Smooth muscle cell (in vitro differentiated cells): ENCODE data around the gene KCNG2. TPM values are rescaled to one million over a fixed set of nuclear protein-coding genes. Genes with fewer than 3 reads are reported as not detected.

Experiments used
- DNase-seq: peaks from one replicate; lab custom pipeline; 2025; ENCODE audit not compliant: unreplicated experiment; lab: John Stamatoyannopoulos, UW
- H2AFZ ChIP-seq: fragments of 200-600 bp; sonication (generic); 2 replicates; pipeline ENCODE4 v1.6.0; 2016; ENCODE audit warnings: antibody characterized with exemption, low read depth, mild to moderate bottlenecking
- H3F3A ChIP-seq: fragments of 200-600 bp; sonication (generic); 2 replicates; pipeline ENCODE4 v1.6.0; 2017; ENCODE audit warnings: antibody characterized with exemption, low read depth
- H3K27ac ChIP-seq: fragments of 200-600 bp; sonication (generic); 2 replicates; pipeline ENCODE4 v1.5.1; 2016; ENCODE audit warnings: low read depth, mild to moderate bottlenecking
- H3K27me3 ChIP-seq: fragments of 200-600 bp; sonication (generic); 2 replicates; pipeline ENCODE4 v1.6.1; 2016; ENCODE audit warnings: low read depth, mild to moderate bottlenecking
- H3K36me3 ChIP-seq: fragments of 200-600 bp; sonication (generic); 2 replicates; pipeline ENCODE4 v1.5.1; 2016; ENCODE audit warnings: low read depth
- H3K4me1 ChIP-seq: fragments of 200-600 bp; sonication (generic); 2 replicates; pipeline ENCODE4 v1.5.1; 2016; ENCODE audit warnings: low read depth
- H3K4me2 ChIP-seq: fragments of 200-600 bp; sonication (generic); 2 replicates; pipeline ENCODE4 v1.6.0; 2016; ENCODE audit warnings: mild to moderate bottlenecking
- H3K4me3 ChIP-seq: fragments of 200-600 bp; sonication (generic); 2 replicates; pipeline ENCODE4 v1.5.1; 2016; ENCODE audit warnings: mild to moderate bottlenecking
- H3K79me2 ChIP-seq: fragments of 200-600 bp; sonication (generic); 2 replicates; pipeline ENCODE4 v1.6.0; 2016; ENCODE audit warnings: low read depth, mild to moderate bottlenecking
- H3K9ac ChIP-seq: fragments of 200-600 bp; sonication (generic); 2 replicates; pipeline ENCODE4 v1.6.0; 2016; ENCODE audit warnings: low read depth
- H3K9me3 ChIP-seq: fragments of 200-600 bp; sonication (generic); replicated peaks from 2 replicates; pipeline ENCODE4 v1.5.1; 2016; ENCODE audit warnings: low read depth
- H4K20me1 ChIP-seq: fragments of 200-600 bp; sonication (generic); 2 replicates; pipeline ENCODE4 v1.6.0; 2016; ENCODE audit warnings: low read depth
- WGBS: methylation state at CpG from one replicate; pipeline ENCODE4 v1.1.7; 2016; ENCODE audit warnings: low lambda C conversion rate; 5-methylcytosine and 5-hydroxymethylcytosine counted together
- polyA plus RNA-seq: library from polyadenylated mRNA; unstranded; fragments of >200 nt; fragmentation: Nextera tagmentation; extraction: Ambion mirVana; gene quantifications from 2 replicates; pipeline ENCODE4 v1.2.1, GENCODE V29; 2016
- total RNA-seq: library from RNA; depleted of rRNA; stranded (reverse); fragments of >200 nt; gene quantifications from 2 replicates; pipeline ENCODE4 v1.2.3, GENCODE V29; 2014
- TF ChIP-seq, protein P1 (sequence below): fragments of 200-600 bp; sonication (generic); IDR thresholded peaks from 2 replicates; pipeline ENCODE4 v1.5.1; 2017; ENCODE audit warnings: borderline replicate concordance, mild to moderate bottlenecking, antibody characterized with exemption; ENCODE audit not compliant: insufficient read depth, poor library complexity, severe bottlenecking

The KCNG2 gene
- total and polyA plus RNA-seq, 2 experiments from 2014 or later: 0.17 TPM; not detected in 1

DNA sequence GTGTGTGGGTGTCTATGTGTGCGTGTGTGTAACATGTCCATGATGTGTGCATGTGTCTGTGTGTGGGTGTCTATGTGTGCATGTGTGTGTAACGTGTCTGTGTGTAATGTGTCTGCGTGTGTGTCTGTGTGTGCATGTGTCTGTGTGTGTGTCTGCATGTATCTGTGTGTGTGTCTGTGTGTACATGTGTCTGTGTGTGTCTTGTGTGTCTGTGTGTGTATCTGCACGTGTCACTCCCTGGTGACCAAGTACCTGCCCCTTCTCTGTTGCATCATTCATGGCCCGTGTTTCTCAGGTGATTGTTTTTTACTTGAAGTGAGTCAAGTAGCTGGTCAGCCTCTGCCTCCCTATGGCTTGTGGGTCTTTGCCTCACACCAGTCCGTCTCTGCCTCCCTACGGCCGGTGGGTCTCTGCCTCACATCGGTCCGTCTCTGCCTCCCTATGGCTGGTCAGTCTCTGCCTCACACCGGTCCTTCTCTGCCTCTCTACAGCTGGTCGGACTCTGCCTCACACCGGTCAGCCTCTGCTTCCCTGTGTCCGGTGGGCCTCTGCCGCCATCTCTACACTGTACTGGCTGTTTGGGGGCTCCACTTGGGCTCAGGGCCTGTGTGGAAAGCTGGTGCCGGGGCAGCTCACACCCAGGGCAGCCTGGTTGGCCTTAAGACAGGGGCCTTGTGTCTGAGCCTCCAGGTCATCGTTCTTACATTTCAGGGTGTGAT, 31.6 kb downstream of the KCNG2 start:
- H3K27me3 ChIP-seq: no peaks in the 10 kb centered on the region
- H3K36me3 ChIP-seq: no peaks in the 10 kb centered on the region
- no peaks in the 10 kb centered on the region for H3F3A ChIP-seq
- H3K79me2 ChIP-seq: no peaks in the 10 kb centered on the region
- no peak overlapping the region for H3K4me2 ChIP-seq
- no peaks in the 10 kb centered on the region for H4K20me1 ChIP-seq
- H3K27ac ChIP-seq: no peak overlapping the region
- H3K9me3 ChIP-seq: no peaks in the 10 kb centered on the region
- no peak for DNase-seq
- no peak overlapping the region for H3K9ac ChIP-seq
- H2AFZ ChIP-seq: no peak overlapping the region
- H3K4me3 ChIP-seq: no peak overlapping the region
- H3K4me1 ChIP-seq: no peaks in the 10 kb centered on the region
- WGBS: 97% methylated on average over 17 of the region's 17 CpGs
- TF ChIP-seq, protein P1, sequence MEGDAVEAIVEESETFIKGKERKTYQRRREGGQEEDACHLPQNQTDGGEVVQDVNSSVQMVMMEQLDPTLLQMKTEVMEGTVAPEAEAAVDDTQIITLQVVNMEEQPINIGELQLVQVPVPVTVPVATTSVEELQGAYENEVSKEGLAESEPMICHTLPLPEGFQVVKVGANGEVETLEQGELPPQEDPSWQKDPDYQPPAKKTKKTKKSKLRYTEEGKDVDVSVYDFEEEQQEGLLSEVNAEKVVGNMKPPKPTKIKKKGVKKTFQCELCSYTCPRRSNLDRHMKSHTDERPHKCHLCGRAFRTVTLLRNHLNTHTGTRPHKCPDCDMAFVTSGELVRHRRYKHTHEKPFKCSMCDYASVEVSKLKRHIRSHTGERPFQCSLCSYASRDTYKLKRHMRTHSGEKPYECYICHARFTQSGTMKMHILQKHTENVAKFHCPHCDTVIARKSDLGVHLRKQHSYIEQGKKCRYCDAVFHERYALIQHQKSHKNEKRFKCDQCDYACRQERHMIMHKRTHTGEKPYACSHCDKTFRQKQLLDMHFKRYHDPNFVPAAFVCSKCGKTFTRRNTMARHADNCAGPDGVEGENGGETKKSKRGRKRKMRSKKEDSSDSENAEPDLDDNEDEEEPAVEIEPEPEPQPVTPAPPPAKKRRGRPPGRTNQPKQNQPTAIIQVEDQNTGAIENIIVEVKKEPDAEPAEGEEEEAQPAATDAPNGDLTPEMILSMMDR: no peak

DNA sequence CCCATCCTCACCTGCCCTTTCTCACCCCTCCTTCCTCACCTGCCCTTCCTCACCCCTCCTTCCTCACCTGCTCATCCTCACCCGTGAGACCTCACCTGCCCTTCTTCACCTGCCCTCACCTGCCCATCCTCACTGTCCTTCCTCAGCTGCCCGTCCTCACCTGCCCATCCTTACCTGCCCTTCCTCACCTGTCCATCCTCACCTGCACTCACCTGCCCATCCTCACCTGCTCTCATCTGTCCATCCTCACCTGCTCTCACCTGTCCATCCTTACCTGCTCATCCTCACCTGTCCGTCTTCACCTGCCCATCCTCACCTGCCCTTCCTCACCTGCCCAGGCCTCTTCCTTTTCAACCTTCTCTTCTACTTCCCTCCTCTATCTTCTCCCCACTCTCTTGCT, 34.4 kb downstream of the KCNG2 start:
- no peaks in the 10 kb centered on the region for H3K79me2 ChIP-seq
- H3K4me3 ChIP-seq: no peak overlapping the region
- H3K4me2 ChIP-seq: no peak overlapping the region
- TF ChIP-seq, protein P1: no peak
- no peak overlapping the region for H2AFZ ChIP-seq
- H3K9ac ChIP-seq: no peak overlapping the region
- H3K36me3 ChIP-seq: no peaks in the 10 kb centered on the region
- 90% methylated on average over 3 of the region's 3 CpGs for WGBS
- H3K27ac ChIP-seq: no peak overlapping the region
- H4K20me1 ChIP-seq: no peaks in the 10 kb centered on the region
- no peaks in the 10 kb centered on the region for H3K27me3 ChIP-seq
- no peaks in the 10 kb centered on the region for H3K4me1 ChIP-seq
- DNase-seq: no peak
- H3K9me3 ChIP-seq: no peaks in the 10 kb centered on the region
- H3F3A ChIP-seq: no peaks in the 10 kb centered on the region

DNA sequence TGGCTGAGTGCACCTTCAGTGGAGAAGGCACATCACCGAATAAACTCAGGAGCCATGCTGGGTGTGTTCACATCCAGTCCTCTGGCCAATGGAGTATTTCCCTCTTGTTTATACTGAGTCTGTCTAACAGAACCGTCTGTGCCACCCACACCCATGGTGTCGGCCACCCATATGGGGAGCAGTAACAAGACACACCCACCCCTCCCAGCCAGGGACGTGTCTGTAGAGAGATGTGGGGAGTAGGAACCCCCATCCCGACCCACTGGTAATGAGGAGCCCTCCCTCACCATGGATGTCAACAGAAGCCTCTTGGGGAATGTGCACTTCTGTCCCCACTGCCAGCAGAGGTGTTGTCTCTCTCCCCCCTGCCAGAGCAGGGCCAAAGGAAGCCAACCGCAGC, 37.1 kb downstream of the KCNG2 start:
- Histone ChIP-seq H2AFZ (no peak overlapping the region), H3K9ac (no peak overlapping the region), H3K4me1 (no peaks in the 10 kb centered on the region), H3K36me3 (no peaks in the 10 kb centered on the region), H3F3A (no peaks in the 10 kb centered on the region), H3K79me2 (no peaks in the 10 kb centered on the region), H3K27ac (no peak overlapping the region), H3K4me3 (no peak overlapping the region), H3K9me3 (no peaks in the 10 kb centered on the region), H4K20me1 (no peaks in the 10 kb centered on the region), H3K4me2 (no peak overlapping the region), H3K27me3 (peaks cover 6% of the 10 kb centered on the region)
- TF ChIP-seq, protein P1: no peak
- WGBS: 89% methylated on average over 6 of the region's 6 CpGs
- no peak for DNase-seq

DNA sequence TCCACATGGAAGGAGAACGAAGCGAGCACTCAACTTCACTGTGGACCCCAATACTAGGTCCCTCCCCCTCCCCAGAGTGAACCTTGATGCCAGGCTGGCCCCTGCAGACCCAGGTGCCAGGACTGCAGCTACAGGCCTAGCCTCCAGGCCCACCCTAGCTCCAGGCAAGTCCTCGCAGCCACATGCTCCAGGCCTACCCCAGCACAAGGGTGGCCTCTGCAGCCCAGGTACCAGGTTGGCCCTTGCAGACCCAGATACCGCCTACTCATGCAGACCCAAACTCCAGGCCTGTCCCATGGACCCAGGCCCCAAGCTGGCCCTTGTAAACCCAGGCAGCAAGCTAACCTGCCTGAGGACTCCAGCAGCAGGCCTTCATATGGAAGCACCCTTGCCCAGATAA, 44.2 kb downstream of the KCNG2 start:
- Histone ChIP-seq H3K4me2 (no peak overlapping the region), H3K27me3 (peaks cover 8% of the 10 kb centered on the region), H4K20me1 (no peaks in the 10 kb centered on the region), H3K79me2 (no peaks in the 10 kb centered on the region), H3K9me3 (no peaks in the 10 kb centered on the region), H3K36me3 (no peaks in the 10 kb centered on the region), H3K4me1 (no peaks in the 10 kb centered on the region), H3F3A (no peaks in the 10 kb centered on the region), H2AFZ (no peak overlapping the region), H3K4me3 (no peak overlapping the region), H3K9ac (no peak overlapping the region), H3K27ac (no peak overlapping the region)
- WGBS: 97% methylated on average over 4 of the region's 4 CpGs
- TF ChIP-seq, protein P1: no peak
- no peak for DNase-seq
